HG03521 (cell line): Measurements from ENCODE around the gene GHITM.

Source experiments
- ATAC-seq: cut with Tn5 transposase; IDR thresholded peaks from one replicate; pipeline ENCODE4 v1.9.1; 2021; ENCODE audit warnings: mild to moderate bottlenecking, moderate library complexity; ENCODE audit not compliant: unreplicated experiment

The GHITM gene

DNA sequence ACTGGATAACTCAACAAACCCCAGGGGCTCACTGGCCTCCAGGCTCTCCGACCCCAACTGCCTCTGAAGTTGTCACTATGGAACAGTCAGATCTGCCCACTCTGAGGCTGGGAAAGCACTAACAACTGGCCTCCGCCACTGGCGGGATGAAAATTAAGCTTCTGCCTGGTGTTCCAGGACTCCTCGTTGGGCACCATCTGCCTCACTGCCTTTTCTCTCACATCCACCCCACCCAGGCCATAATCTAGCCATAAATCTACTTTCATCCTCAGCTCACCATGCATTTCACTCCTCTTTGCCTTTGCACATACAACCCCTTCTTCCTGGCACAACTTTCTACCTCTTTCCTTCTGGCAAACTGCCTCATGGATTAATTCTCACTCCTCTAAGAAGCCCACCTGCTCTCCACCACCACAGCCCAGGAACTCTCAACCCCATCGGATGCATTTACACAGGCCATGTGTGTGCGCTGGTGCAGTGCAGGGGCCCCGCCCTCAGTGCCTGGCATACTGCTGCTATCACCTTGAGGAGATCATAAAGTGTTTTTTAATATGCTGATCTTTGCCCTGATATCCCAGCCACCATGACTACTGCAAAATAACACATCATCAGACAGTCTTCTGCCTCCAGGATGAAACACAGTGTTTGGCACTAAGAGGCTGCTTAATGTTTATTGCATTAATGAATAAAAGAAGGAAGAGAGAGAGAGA lies 59.1 kb downstream of the GHITM start:
- no peak for ATAC-seq

DNA sequence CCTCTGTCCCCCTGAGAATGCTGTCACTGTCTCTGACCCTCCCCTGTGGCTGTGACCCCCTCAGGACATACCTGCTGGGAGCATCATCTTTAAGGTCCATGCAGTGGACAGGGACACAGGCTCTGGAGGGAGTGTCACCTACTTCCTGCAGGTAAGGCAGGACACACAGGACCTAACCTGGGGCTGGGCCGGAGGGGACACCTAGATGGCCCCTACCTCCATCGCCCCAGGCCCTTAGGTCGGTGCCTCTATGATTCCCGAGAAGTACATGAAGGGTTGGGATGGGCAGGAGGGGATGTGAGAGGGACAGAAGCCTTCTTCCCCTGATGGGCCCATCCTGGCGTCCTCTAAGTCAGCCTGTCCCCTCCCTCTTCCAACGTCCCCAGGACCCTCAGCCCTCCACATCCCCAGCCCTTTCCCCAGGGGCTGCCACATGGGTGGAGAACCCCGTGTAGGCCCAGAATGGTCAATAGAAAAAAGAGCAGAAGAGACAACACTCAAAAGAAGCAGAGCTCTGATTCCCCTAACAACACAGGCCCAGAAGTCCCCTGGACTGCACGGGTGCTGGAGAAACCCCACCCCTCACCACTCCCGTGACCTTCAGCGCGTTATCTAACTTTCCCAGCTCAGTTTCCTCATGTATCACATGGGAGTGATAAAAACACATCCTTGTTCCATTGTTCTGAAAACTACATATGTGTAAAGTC lies 61.4 kb downstream of the GHITM start:
- no peak for ATAC-seq

DNA sequence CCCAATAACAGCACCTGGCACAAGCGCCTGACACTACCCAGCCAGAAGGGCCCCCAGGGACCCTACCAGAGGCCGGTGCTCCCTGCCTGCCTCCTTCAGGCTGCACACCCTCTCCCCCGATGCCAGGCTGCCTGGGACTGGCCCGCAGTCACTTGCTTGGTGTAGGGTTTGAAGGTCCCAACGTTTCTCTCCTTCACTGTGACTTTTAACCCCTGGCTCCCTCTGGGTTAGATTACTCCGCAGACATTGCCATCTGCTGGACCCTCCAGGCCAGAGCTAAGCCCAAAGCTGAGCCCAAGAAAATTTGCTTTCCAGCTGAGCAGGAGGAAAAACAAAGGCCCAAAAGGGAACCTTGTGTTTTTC lies 61.9 kb downstream of the GHITM start:
- ATAC-seq: no peak

DNA sequence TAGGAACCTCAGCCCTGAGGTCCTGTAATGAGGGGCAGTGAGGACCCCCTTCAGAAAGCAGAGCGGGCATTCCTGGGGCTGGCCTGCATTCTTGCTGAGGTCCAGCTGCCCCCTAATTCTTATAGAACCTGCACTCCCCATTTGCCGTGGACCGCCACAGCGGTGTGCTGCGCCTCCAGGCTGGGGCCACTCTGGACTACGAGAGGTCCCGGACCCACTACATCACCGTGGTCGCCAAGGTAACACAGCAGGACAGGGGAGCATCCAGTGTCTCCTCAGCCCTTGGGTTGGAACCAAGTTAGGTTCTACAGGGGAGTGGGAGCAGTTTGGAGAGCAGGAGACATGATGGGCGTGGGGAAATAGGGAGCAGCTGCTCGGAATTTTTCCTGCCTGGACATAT lies 62.4 kb downstream of the GHITM start:
- ATAC-seq: no peak

DNA sequence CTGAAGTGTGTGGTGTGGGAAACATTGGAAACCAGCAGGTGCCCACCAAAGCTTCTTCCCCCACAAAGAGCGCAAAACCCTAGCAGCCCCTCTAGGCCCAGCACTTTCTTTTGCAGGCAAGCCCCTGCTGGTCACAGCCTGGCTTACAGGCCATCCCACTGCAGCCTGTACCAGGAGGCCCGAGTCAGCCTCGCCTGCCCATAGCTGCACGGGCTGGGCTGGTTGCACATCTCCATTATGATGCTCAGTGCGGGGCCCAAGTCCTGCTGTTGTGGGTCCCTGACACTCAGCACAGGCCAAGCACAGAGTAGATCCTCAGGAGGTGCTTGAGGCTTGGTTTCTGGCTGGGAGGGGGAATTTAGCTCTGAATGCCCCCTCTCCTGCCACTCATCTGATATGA lies 63.0 kb downstream of the GHITM start:
- ATAC-seq: no peak
